ENCODE results near the gene RICTOR.

DNA sequence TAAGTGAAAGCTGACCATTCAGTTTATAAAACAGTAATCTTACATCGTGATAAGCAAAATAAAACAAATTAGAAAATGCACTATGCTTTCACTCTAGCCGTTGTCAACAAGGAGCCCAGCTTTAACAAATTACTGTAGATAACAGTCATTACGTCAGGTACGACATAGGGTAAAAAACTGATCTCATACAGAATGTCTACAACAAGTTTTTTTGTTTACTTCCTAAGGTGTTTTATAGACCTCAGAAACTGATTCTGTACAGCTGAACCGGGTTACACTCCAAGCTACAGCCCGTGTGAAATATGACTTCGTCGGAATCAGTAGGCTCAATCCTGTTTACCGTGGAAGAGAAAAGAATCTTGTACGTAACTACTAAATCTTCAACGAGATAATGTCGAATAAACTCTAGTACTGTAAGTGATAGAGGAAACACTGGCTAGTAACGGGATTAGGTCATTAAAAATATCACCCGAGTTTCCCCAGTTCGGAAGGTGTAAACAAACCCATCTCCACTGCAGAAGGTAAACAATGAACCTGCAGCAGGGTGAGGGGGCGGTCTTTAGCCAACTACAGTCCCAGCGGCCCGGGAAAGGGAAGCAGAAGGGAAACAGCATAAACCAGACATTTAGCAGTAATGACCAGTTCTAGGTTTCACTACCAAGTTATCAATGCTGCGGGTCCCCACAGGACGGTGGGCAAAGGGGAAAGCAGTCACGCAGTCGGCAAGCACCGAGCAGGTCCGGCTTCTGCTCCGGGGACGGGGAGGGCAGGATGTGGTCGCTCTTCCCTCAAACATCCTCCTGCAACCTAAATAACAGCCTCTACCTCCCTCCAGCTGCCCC is 1.1 kb downstream of the RICTOR start:
- TF ChIP-seq, protein P1, sequence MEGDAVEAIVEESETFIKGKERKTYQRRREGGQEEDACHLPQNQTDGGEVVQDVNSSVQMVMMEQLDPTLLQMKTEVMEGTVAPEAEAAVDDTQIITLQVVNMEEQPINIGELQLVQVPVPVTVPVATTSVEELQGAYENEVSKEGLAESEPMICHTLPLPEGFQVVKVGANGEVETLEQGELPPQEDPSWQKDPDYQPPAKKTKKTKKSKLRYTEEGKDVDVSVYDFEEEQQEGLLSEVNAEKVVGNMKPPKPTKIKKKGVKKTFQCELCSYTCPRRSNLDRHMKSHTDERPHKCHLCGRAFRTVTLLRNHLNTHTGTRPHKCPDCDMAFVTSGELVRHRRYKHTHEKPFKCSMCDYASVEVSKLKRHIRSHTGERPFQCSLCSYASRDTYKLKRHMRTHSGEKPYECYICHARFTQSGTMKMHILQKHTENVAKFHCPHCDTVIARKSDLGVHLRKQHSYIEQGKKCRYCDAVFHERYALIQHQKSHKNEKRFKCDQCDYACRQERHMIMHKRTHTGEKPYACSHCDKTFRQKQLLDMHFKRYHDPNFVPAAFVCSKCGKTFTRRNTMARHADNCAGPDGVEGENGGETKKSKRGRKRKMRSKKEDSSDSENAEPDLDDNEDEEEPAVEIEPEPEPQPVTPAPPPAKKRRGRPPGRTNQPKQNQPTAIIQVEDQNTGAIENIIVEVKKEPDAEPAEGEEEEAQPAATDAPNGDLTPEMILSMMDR (IDR thresholded peaks at IDR 0.05; ENCODE audit: low read depth, low read length) = no peak
- no peak for TF ChIP-seq EZH2phosphoT487 (IDR thresholded peaks at IDR 0.05; ENCODE audit: low read depth)

Data from OCI-LY3 (cell line).